Measurements from ENCODE around the gene MEIS2.

GRCh38 chr15:36999778-37000177 lies 100.6 kb downstream of the MEIS2 start:
- TF ChIP-seq CTCF (IDR thresholded peaks at IDR 0.05), result no peak
- no peak for TF ChIP-seq POLR2A (IDR thresholded peaks at IDR 0.05)

All from thyroid gland (tissue), 4 donors.